Nephron progenitor cell (in vitro differentiated cells): ENCODE results near the gene IQCE.

Experiments used
- DNase-seq: peaks from one replicate; pipeline ENCODE4 v3.0.0; 2021
- H3K27ac Mint-ChIP-seq: 2 replicates; pipeline ENCODE4 v1.8.0; 2021; ENCODE audit warnings: mild to moderate bottlenecking, moderate library complexity, mixed read lengths
- H3K27me3 Mint-ChIP-seq: 2 replicates; pipeline ENCODE4 v1.8.0; 2021; ENCODE audit warnings: mild to moderate bottlenecking, low read depth, mixed read lengths; ENCODE audit not compliant: poor library complexity
- H3K36me3 Mint-ChIP-seq: 2 replicates; pipeline ENCODE4 v1.8.0; 2021; ENCODE audit warnings: low read depth, mixed read lengths
- H3K4me1 Mint-ChIP-seq: 2 replicates; pipeline ENCODE4 v1.8.0; 2021; ENCODE audit warnings: mixed read lengths
- H3K4me3 Mint-ChIP-seq: 2 replicates; pipeline ENCODE4 v1.8.0; 2021; ENCODE audit warnings: mild to moderate bottlenecking, moderate library complexity, mixed read lengths
- H3K9me3 Mint-ChIP-seq: 2 replicates; pipeline ENCODE4 v1.8.0; 2021; ENCODE audit warnings: mild to moderate bottlenecking, moderate library complexity, mixed read lengths
- CTCF ChIP-seq: fragments of 200-600 bp; sonication (generic); IDR thresholded peaks from 2 replicates; pipeline ENCODE4 v1.5.0; 2021; ENCODE audit warnings: antibody characterized with exemption

The IQCE gene

DNA sequence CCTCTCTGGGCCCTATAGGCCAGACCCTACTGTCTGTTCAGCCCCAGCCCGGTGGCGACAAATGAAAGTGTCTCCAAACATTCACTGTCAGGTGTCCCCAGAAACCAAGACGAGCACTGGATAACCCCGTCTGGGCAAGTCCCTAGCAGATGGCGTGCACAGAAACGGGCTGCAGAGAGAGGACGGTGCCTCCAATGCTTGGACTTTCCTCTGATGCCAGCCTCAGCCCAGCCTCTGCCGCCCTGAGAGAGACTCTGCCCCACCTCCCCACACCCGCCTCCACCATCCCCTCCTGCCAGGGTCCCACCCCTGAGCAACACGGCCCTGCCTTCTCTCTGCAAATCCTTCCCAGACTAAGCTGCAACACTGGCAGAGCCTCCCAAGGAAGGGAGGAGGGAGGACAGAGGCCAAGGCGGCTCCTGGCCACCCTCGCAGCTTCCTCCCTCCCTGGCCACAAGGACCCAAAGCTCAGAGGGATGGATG is 46.6 kb upstream of the IQCE start:
- no peak for DNase-seq
- Mint-ChIP-seq H3K4me1 (peaks cover 63% of the 10 kb centered on the region), H3K27ac (no peak overlapping the region), H3K27me3 (peaks cover 5% of the 10 kb centered on the region), H3K9me3 (no peaks in the 10 kb centered on the region), H3K4me3 (no peak overlapping the region), H3K36me3 (no peaks in the 10 kb centered on the region)
- no peak for TF ChIP-seq CTCF

- Mint-ChIP-seq H3K9me3 (no peaks in the 10 kb centered on the region), H3K4me1 (peaks cover 63% of the 10 kb centered on the region), H3K4me3 (no peak overlapping the region), H3K27ac (peak overlapping the region; percentile 9), H3K36me3 (no peaks in the 10 kb centered on the region), H3K27me3 (peaks cover 7% of the 10 kb centered on the region)
- no peak for DNase-seq
- TF ChIP-seq CTCF: no peak
Observed at GRCh38 chr7:2512713-2513112, 46.1 kb upstream of the IQCE start.

DNA sequence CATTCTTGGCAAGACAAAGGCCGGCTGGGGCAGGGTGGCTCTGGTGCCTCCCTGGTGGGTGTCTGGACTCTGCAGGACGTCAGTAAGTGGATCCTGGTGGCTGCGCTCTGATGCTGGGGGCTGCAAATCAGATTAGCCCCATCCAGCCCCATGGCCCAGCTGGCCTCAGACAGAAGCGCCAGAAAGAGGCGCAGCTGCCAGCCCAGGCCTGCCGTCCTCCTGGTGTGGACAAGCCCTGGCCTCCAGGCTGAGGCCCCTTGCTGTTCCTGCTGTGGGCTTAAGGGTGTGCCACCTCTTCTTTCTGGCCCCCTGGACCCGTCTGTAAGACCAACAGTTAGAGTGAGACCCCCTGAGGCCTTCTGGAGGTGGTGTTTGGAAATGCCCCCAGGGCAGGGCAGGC is 45.1 kb upstream of the IQCE start:
- no peaks in the 10 kb centered on the region for H3K9me3 Mint-ChIP-seq
- no peaks in the 10 kb centered on the region for H3K36me3 Mint-ChIP-seq
- H3K4me1 Mint-ChIP-seq: peaks cover 62% of the 10 kb centered on the region
- no peak overlapping the region for H3K27ac Mint-ChIP-seq
- DNase-seq: no peak
- TF ChIP-seq CTCF: no peak
- peaks cover 9% of the 10 kb centered on the region for H3K27me3 Mint-ChIP-seq
- H3K4me3 Mint-ChIP-seq: no peak overlapping the region

GRCh38 chr7:2514473-2515423 is 44.0 kb upstream of the IQCE start:
- Mint-ChIP-seq H3K4me1 (peaks cover 52% of the 10 kb centered on the region), H3K9me3 (no peaks in the 10 kb centered on the region), H3K27me3 (peaks cover 9% of the 10 kb centered on the region), H3K27ac (no peak overlapping the region), H3K36me3 (no peaks in the 10 kb centered on the region), H3K4me3 (no peak overlapping the region)
- TF ChIP-seq CTCF: no peak
- no peak for DNase-seq

DNA sequence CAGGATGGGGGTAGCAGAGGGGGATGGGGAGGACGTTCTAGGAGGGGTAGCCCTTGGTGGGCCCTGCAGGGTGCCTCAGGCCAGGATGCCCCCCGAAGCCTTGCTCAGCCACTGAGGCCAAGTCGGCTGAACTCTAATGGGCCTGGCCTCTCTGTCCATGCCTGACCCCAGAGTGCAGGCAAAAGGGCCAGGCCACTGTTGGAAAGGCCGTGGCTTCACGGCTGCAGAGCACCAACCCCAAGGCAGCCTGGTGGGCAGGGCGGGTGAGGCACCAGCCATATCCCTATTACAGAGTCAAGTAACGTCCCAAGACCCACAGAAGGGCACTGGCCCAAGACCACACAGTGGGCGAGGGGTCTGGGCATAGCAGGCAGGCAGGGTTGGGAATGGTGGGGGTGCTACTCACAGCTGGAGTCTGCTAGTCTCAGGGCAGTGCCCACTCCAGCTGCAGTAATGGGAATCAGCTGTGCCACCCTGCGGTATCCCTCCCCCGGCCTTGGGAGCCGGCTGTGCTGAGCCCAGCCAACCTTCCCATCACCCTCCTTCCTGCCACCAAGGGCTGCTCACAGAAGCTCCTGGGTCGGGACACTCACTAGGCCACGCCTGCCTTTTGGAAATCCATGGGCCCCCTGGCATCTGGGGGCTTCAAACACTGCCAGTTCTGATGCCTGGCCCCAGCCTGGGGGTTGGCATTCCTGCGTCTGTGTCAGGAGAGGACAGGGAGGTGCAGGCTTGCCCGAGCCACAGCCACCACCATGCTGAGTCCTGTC is 43.2 kb upstream of the IQCE start:
- Mint-ChIP-seq H3K4me1 (peaks cover 51% of the 10 kb centered on the region), H3K4me3 (no peak overlapping the region), H3K27me3 (peaks cover 11% of the 10 kb centered on the region), H3K27ac (no peak overlapping the region), H3K9me3 (no peaks in the 10 kb centered on the region), H3K36me3 (no peaks in the 10 kb centered on the region)
- DNase-seq: no peak
- TF ChIP-seq CTCF: no peak
